Body of pancreas (tissue), 4 donors: ENCODE results near the gene INSIG2.

Source experiments
- CTCF ChIP-seq, 7 experiments: fragments of 450-650 bp in 4 of 7; fragments of 200-600 bp in 3 of 7; sonication (generic) in 3 of 7; IDR thresholded peaks; one replicate each; pipeline ENCODE4 v1.5.1; 2016 to 2019; ENCODE audit warnings: antibody characterized with exemption in 7 of 7
- POLR2A ChIP-seq, 3 donors: fragments of 450-650 bp; IDR thresholded peaks; one replicate each; pipeline ENCODE4 v1.6.1; 2016; ENCODE audit warnings: antibody characterized with exemption in 3 of 3, mild to moderate bottlenecking in 2 of 3

GRCh38 chr2:118089139-118089800, 999 bp downstream of the INSIG2 start:
- TF ChIP-seq CTCF (IDR thresholded peaks at IDR 0.05) = peak in 6 of 7 experiments; percentile 11 to 60 (median 38)
- TF ChIP-seq POLR2A (IDR thresholded peaks at IDR 0.05) = peak in 2 of 3 donors; percentile 53
